ENCODE measurements around the gene CLPTM1L.

The CLPTM1L gene

DNA sequence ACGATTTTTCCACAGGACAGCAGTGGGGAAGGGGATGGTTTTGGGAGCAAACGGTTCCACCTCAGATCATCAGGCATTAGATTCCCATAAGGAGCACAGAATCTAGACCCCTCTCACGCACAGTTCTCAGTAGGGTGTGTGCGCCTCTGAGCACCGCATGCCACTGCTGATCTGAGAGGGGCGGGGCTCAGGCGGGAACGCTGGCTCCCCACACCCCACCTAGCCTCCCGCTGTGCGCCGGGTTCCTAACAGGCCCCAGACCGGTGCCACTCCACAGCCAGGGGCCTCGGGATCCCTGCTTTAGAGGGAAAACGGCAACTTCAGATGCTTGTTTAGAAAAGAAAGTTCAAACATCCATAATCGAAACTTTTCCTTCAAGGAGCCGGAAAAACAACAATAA is 70.4 kb downstream of the CLPTM1L start:
- no peak overlapping the region for H3K27ac ChIP-seq
- TF ChIP-seq, protein P1, sequence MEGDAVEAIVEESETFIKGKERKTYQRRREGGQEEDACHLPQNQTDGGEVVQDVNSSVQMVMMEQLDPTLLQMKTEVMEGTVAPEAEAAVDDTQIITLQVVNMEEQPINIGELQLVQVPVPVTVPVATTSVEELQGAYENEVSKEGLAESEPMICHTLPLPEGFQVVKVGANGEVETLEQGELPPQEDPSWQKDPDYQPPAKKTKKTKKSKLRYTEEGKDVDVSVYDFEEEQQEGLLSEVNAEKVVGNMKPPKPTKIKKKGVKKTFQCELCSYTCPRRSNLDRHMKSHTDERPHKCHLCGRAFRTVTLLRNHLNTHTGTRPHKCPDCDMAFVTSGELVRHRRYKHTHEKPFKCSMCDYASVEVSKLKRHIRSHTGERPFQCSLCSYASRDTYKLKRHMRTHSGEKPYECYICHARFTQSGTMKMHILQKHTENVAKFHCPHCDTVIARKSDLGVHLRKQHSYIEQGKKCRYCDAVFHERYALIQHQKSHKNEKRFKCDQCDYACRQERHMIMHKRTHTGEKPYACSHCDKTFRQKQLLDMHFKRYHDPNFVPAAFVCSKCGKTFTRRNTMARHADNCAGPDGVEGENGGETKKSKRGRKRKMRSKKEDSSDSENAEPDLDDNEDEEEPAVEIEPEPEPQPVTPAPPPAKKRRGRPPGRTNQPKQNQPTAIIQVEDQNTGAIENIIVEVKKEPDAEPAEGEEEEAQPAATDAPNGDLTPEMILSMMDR (conservative IDR thresholded peaks at IDR 0.05) = no peak

DNA sequence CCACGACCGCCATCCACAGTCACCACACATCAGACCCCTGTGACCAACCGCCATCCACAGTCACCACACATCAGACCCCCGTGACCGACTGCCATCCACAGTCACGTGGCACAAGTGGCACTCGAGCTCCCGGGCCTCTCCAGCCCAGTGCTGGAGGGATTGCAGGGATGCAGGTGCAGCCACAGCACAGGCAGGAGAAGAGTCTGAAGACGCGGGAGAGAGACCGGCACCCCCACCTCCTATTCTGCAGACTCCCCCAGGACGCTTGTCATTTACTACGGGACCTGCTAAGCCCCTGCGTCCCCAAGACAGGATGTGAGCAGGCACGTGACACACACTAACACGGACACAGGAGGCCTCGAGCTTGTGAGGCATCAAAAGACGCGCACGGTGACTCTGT is 71.2 kb downstream of the CLPTM1L start:
- TF ChIP-seq, protein P1 (conservative IDR thresholded peaks at IDR 0.05) = no peak
- H3K27ac ChIP-seq = no peak overlapping the region

DNA sequence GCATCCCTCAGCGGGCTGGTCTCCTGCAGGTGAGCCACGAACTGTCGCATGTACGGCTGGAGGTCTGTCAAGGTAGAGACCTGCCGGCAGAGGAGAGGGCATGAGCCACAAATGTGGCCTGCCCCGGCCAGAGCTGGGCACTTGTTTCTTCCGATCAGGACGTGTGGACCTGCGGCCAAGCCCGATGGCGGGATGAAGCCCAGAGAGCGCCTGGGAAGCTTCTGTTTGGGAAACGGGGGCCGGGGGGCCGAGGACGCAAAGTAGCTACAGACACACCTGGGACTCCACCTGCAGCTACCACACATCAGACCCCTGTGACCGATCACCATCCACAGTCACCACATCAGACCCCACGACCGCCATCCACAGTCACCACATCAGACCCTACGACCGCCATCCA is 72.7 kb downstream of the CLPTM1L start:
- H3K27ac ChIP-seq = no peak overlapping the region
- TF ChIP-seq, protein P1 (conservative IDR thresholded peaks at IDR 0.05) = no peak

DNA sequence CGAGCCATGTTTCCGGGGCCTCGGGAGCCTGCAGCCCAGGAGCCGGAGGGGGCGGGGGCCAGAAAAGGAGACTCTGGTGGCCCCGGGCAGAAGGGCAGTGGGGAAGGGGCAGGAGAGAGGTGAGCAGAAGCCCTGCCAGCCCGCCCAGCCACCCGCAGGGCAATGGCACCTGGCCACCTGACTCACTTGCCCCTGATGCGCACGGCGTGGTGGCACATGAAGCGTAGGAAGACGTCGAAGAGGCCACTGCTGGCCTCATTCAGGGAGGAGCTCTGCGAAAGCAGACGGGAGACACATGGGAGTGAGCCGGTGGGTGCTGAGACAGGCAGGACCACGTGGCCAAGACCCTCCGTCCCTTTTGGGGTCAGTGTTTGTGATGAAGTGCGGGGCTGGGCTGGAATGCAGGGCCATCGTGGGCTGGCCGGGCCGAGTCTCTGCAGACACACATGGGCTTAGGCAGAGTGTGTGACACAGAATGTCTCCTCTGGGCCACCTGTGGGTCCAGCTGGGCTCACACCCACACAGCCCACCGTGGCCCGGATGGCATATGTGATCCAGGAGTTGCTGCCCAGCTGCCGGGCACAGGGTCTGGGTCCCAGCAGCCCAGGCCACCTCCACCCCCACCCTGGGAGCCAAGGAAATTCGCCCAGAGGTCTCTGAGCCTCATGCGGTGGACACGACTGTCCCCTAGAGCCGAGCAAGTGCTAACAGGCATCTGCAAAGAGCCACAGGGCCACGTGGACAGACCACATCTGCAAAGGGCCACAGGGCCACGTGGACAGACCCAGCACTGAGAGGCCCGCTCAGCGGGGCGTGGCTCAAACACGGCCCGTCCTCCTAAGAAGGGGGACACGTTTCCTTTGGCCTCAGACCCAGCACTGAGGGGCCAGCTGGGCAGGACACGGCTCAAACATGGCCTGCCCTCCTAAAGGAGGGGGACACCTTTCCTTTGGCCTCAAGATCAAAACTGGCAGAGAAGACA is 73.7 kb downstream of the CLPTM1L start:
- TF ChIP-seq, protein P1 (conservative IDR thresholded peaks at IDR 0.05) = no peak
- no peak overlapping the region for H3K27ac ChIP-seq

DNA sequence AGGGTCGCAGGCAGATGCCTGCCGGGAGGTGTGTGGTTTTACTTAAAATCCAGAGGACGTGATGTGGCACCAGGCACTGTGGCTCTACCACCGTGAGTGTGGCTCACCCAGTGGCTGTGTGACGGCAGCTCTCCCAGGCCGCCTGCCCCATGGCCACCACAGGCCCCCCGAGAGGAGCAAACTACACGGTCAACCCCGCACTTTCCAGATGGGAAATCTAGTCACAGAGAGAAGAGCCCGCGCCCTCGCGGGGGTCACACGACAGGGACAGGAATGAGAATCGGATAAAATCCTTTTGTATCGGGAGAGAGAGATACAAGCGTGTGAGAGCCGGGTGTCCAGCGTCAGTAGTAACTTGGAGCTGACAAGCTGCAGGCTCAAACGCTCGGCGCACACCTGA is 74.5 kb downstream of the CLPTM1L start:
- no peak overlapping the region for H3K27ac ChIP-seq
- TF ChIP-seq, protein P1 (conservative IDR thresholded peaks at IDR 0.05) = no peak

DNA sequence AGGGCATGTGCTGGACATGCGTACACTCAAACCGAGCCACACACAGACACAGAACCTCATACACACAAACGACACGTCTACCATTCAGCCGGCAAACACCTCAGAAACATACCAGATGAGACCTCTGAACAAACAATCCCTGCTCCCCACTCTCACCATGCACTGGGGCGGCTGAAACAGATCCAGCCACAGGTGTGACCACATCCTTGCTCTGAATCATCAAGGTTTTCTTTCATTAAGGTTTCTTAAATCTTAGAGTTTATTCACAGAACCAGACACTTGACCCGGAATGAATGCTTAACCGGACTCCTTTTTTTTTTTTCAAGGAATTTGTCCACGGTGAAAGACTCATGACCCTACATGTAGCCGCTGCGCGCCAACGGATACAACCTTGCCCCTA is 76.2 kb downstream of the CLPTM1L start:
- TF ChIP-seq, protein P1 (conservative IDR thresholded peaks at IDR 0.05) = no peak
- H3K27ac ChIP-seq = no peak overlapping the region

DNA sequence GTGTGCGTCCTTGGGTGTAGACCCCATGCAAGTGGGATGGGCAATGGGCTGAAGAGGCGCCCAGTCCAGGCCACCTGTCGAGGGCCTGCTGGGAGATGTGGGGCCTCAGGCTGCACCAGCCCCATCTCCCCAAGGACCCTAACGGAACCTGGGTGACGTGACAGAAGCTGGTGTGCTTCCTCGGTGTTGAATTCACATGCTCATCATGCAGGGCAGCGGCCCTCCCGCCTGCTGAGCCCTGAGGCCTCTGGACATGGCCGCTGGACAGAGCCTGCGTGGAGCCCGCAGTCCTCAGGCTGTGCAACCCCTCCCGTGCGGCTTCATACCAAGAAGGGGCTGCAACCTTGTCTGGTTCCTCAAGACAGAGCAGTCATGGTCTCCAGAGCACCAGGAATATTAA is 76.8 kb downstream of the CLPTM1L start:
- no peak overlapping the region for H3K27ac ChIP-seq
- TF ChIP-seq, protein P1 (conservative IDR thresholded peaks at IDR 0.05) = no peak

Measured in VCaP (cell line).